Suprapubic skin (tissue), 4 donors: Measurements from ENCODE around the gene PDE6A. TPM values are rescaled to one million over a fixed set of nuclear protein-coding genes. Genes with fewer than 3 reads are reported as not detected.

Source experiments
- DNase-seq, 2 donors: peaks; one replicate each; pipeline ENCODE4 v3.0.0-alpha.2; 2019; ENCODE audit warnings: low spot score in 2 of 2
- H3K27ac ChIP-seq: fragments of 200-600 bp; sonication (generic); one replicate; pipeline ENCODE4 v1.5.1; 2019
- H3K27me3 ChIP-seq: fragments of 200-600 bp; sonication (generic); one replicate; pipeline ENCODE4 v1.5.1; 2019
- H3K36me3 ChIP-seq: fragments of 200-600 bp; sonication (generic); one replicate; pipeline ENCODE4 v1.5.1; 2019
- H3K4me1 ChIP-seq: fragments of 200-600 bp; sonication (generic); one replicate; pipeline ENCODE4 v1.5.1; 2019
- H3K4me3 ChIP-seq: fragments of 200-600 bp; sonication (generic); one replicate; pipeline ENCODE4 v1.5.1; 2019; ENCODE audit warnings: mild to moderate bottlenecking
- H3K9me3 ChIP-seq: fragments of 200-600 bp; sonication (generic); one replicate; pipeline ENCODE4 v1.5.1; 2019
- CTCF ChIP-seq, 2 donors: fragments of 200-600 bp in 1 of 2; fragments of 450-650 bp in 1 of 2; sonication (generic) in 1 of 2; IDR thresholded peaks; one replicate each; pipeline ENCODE4 v1.5.1; 2016 to 2019; ENCODE audit warnings: antibody characterized with exemption in 2 of 2, mild to moderate bottlenecking in 1 of 2, moderate library complexity in 1 of 2
- EP300 ChIP-seq: sonication (generic); formaldehyde crosslinking; IDR thresholded peaks from one replicate; pipeline ENCODE4 v1.6.1; 2017; ENCODE audit warnings: antibody characterized with exemption
- POLR2A ChIP-seq, 2 donors: fragments of 450-650 bp; IDR thresholded peaks; one replicate each; pipeline ENCODE4 v1.6.1; 2017; ENCODE audit warnings: antibody characterized with exemption in 2 of 2, mild to moderate bottlenecking in 2 of 2, moderate library complexity in 2 of 2
- POLR2AphosphoS5 ChIP-seq, 3 donors: sonication (generic); formaldehyde crosslinking; IDR thresholded peaks; one replicate each; pipeline ENCODE4 v1.6.1; 2017; ENCODE audit warnings: antibody characterized with exemption in 3 of 3
- WGBS: methylation state at CpG from one replicate; pipeline ENCODE4 v1.1.5; 2018; 5-methylcytosine and 5-hydroxymethylcytosine counted together
- total RNA-seq, 4 donors: library from RNA; depleted of rRNA; stranded (reverse); fragments of >200 nt; gene quantifications; one replicate each; pipeline ENCODE4 v1.1.0, GENCODE V29; 2016

PDE6A gene
- total RNA-seq, 4 donors from 2014 or later: 0.17 to 2.9 (median 1.3) TPM

- no peaks in the 10 kb centered on the region for H3K27me3 ChIP-seq
- H3K36me3 ChIP-seq: no peaks in the 10 kb centered on the region
- H3K4me3 ChIP-seq: no peak overlapping the region
- H3K4me1 ChIP-seq: no peaks in the 10 kb centered on the region
- no peaks in the 10 kb centered on the region for H3K9me3 ChIP-seq
- H3K27ac ChIP-seq: no peak overlapping the region
- 61% methylated on average over 3 of the region's 4 CpGs for WGBS
- TF ChIP-seq CTCF (IDR thresholded peaks at IDR 0.05) (no peak), EP300 (no peak), POLR2AphosphoS5 (IDR thresholded peaks at IDR 0.05) (no peak), POLR2A (IDR thresholded peaks at IDR 0.05) (no peak)
- DNase-seq: no peak
These were observed 40.2 kb downstream of the PDE6A start for GRCh38 chr5:149904293-149904886.

- Histone ChIP-seq H3K27ac (no peak overlapping the region), H3K4me3 (no peak overlapping the region), H3K27me3 (no peaks in the 10 kb centered on the region), H3K36me3 (no peaks in the 10 kb centered on the region), H3K4me1 (no peaks in the 10 kb centered on the region), H3K9me3 (no peaks in the 10 kb centered on the region)
- DNase-seq: no peak
- whole genome bisulfite sequencing: 95% methylated on average over 2 of the region's 2 CpGs
- TF ChIP-seq EP300 (no peak), POLR2A (IDR thresholded peaks at IDR 0.05) (no peak), CTCF (IDR thresholded peaks at IDR 0.05) (no peak), POLR2AphosphoS5 (IDR thresholded peaks at IDR 0.05) (no peak)
These were observed 41.2 kb downstream of the PDE6A start for GRCh38 chr5:149903404-149903803.

GRCh38 chr5:149902177-149902576 lies 42.4 kb downstream of the PDE6A start:
- WGBS: 86% methylated on average over 4 of the region's 4 CpGs
- Histone ChIP-seq H3K4me1 (no peaks in the 10 kb centered on the region), H3K9me3 (no peaks in the 10 kb centered on the region), H3K4me3 (no peak overlapping the region), H3K36me3 (no peaks in the 10 kb centered on the region), H3K27ac (no peak overlapping the region), H3K27me3 (no peaks in the 10 kb centered on the region)
- TF ChIP-seq POLR2A (IDR thresholded peaks at IDR 0.05) (no peak), POLR2AphosphoS5 (IDR thresholded peaks at IDR 0.05) (no peak), CTCF (IDR thresholded peaks at IDR 0.05) (no peak)
- DNase-seq: no peak

- Histone ChIP-seq H3K4me3 (no peak overlapping the region), H3K36me3 (no peaks in the 10 kb centered on the region), H3K27ac (no peak overlapping the region), H3K27me3 (no peaks in the 10 kb centered on the region), H3K9me3 (no peaks in the 10 kb centered on the region), H3K4me1 (peaks cover 3% of the 10 kb centered on the region)
- TF ChIP-seq POLR2AphosphoS5 (IDR thresholded peaks at IDR 0.05) (no peak), CTCF (IDR thresholded peaks at IDR 0.05) (no peak), EP300 (no peak), POLR2A (IDR thresholded peaks at IDR 0.05) (no peak)
- no peak for DNase-seq
- WGBS: 62% methylated on average over 2 of the region's 2 CpGs
These were observed 43.1 kb downstream of the PDE6A start for GRCh38 chr5:149901511-149901910.

- no peak for TF ChIP-seq EP300
- Histone ChIP-seq H3K4me1 (peaks cover 14% of the 10 kb centered on the region), H3K4me3 (no peak overlapping the region), H3K27ac (no peak overlapping the region), H3K27me3 (no peaks in the 10 kb centered on the region), H3K36me3 (no peaks in the 10 kb centered on the region), H3K9me3 (no peaks in the 10 kb centered on the region)
- WGBS: 44% methylated on average over 2 of the region's 2 CpGs
- DNase-seq: no peak
These were observed 44.2 kb downstream of the PDE6A start for GRCh38 chr5:149900390-149900789.

- Histone ChIP-seq H3K4me1 (peaks cover 18% of the 10 kb centered on the region), H3K36me3 (no peaks in the 10 kb centered on the region), H3K27me3 (no peaks in the 10 kb centered on the region), H3K9me3 (no peaks in the 10 kb centered on the region), H3K4me3 (no peak overlapping the region), H3K27ac (no peak overlapping the region)
- WGBS: 100% methylated on average over 1 of the region's 1 CpG
- no peak for DNase-seq
- TF ChIP-seq EP300: no peak
- no peak for TF ChIP-seq POLR2A (IDR thresholded peaks at IDR 0.05)
- no peak for TF ChIP-seq POLR2AphosphoS5 (IDR thresholded peaks at IDR 0.05)
- no peak for TF ChIP-seq CTCF (IDR thresholded peaks at IDR 0.05)
These were observed 45.8 kb downstream of the PDE6A start for GRCh38 chr5:149898811-149899210.
